CD4-positive, alpha-beta T cell (primary cell): ENCODE measurements around the gene RCAN2. TPM values are rescaled to one million over a fixed set of nuclear protein-coding genes. Genes with fewer than 3 reads are reported as not detected.

Experiments
- ATAC-seq: fragments of 200-7000 bp; cut with Tn5 transposase; one replicate; pipeline ENCODE4 v1.10.0; 2022; ENCODE audit warnings: mild to moderate bottlenecking; ENCODE audit not compliant: poor library complexity
- CTCF ChIA-PET: fragments of 350-600 bp; sonication (Branson Sonifier 250); formaldehyde crosslinking; loops from one replicate; lab custom pipeline; 2021; ENCODE audit warnings: antibody characterized with exemption, inconsistent platforms; lab: Charles Lee
- POLR2A ChIA-PET: fragments of 350-600 bp; sonication (Branson Sonifier 250); formaldehyde crosslinking; loops from one replicate; lab custom pipeline; 2021; ENCODE audit warnings: antibody characterized with exemption, inconsistent platforms; lab: Charles Lee
- DNase-seq, 14 experiments: peaks; one replicate each; pipeline ENCODE4 v3.0.0-alpha.2; 2013 to 2020; ENCODE audit warnings: mixed read lengths in 2 of 14
- H3K27ac ChIP-seq, 2 donors: one replicate each; pipeline versions ENCODE4 v1.5.1 to v1.7.0; 2013; ENCODE audit warnings: low read length in 2 of 2, low read depth in 1 of 2, mild to moderate bottlenecking in 1 of 2
- H3K27me3 ChIP-seq, 2 experiments: 1 replicate in 1 of 2; 2 replicates in 1 of 2; pipeline versions ENCODE4 v1.6.1 to v1.7.0; 2013; ENCODE audit warnings: low read length in 2 of 2, control low read depth in 1 of 2, mild to moderate bottlenecking in 1 of 2, moderate library complexity in 1 of 2; ENCODE audit not compliant: insufficient read depth in 2 of 2, control insufficient read depth in 1 of 2
- H3K36me3 ChIP-seq: one replicate; pipeline ENCODE4 v1.6.1; 2013; ENCODE audit warnings: low read length, control low read depth; ENCODE audit not compliant: insufficient read depth
- H3K4me1 ChIP-seq: one replicate; pipeline ENCODE4 v1.6.1; 2013; ENCODE audit warnings: low read length, control low read depth; ENCODE audit not compliant: insufficient read depth
- H3K4me3 ChIP-seq: one replicate; pipeline ENCODE4 v1.5.1; 2013; ENCODE audit warnings: mild to moderate bottlenecking, low read length, moderate library complexity
- H3K9me3 ChIP-seq, 2 experiments: 1 replicate in 1 of 2; 2 replicates in 1 of 2; pipeline versions ENCODE4 v1.6.1 to v1.7.0; 2013; ENCODE audit warnings: low read length in 2 of 2, mild to moderate bottlenecking in 2 of 2, control low read depth in 1 of 2, moderate library complexity in 1 of 2; ENCODE audit not compliant: control insufficient read depth in 1 of 2, insufficient read depth in 1 of 2
- H3K27ac Mint-ChIP-seq: one replicate; pipeline ENCODE4 v1.8.0; 2020; ENCODE audit warnings: mixed read lengths
- H3K27me3 Mint-ChIP-seq: one replicate; pipeline ENCODE4 v1.8.0; 2021; ENCODE audit warnings: mixed read lengths
- H3K36me3 Mint-ChIP-seq: one replicate; pipeline ENCODE4 v1.8.0; 2021; ENCODE audit warnings: low read depth, mixed read lengths
- H3K4me1 Mint-ChIP-seq: one replicate; pipeline ENCODE4 v1.8.0; 2021; ENCODE audit warnings: low read depth, mixed read lengths
- H3K4me3 Mint-ChIP-seq: one replicate; pipeline ENCODE4 v1.8.0; 2020; ENCODE audit warnings: mild to moderate bottlenecking, mixed read lengths
- H3K9me3 Mint-ChIP-seq: one replicate; pipeline ENCODE4 v1.8.0; 2020; ENCODE audit warnings: mixed read lengths
- CTCF ChIP-seq: fragments of 200-600 bp; IDR thresholded peaks from one replicate; pipeline ENCODE4 v1.8.0; 2022; ENCODE audit warnings: antibody characterized with exemption, mild to moderate bottlenecking
- intact Hi-C, 2 experiments: fragments of 100-400 bp; cut with DNase I in 1 of 2; cut with micrococcal nuclease in 1 of 2; formaldehyde crosslinking; loops; one replicate each; pipeline versions ENCODE4 v1.15.1 to v1.9.0; 2023 to 2025; cut with DNase I, micrococcal nuclease
- total RNA-seq, 174 experiments: library from RNA in 2 of 174; stranded (reverse) in 2 of 174; gene quantifications; one replicate each; pipeline ENCODE4 v1.2.3 and lab custom pipeline; 2021 to 2026

Gene RCAN2
- total RNA-seq, 2 experiments from 2014 or later: not detected

GRCh38 chr6:46367354-46368168 lies 123.7 kb downstream of the RCAN2 start:
- no peaks in the 10 kb centered on the region for H3K27me3 ChIP-seq
- H3K27ac ChIP-seq: no peak overlapping the region
- no peaks in the 10 kb centered on the region for H3K36me3 Mint-ChIP-seq
- H3K9me3 Mint-ChIP-seq: no peaks in the 10 kb centered on the region
- ChIA-PET POLR2A (no interaction called here), CTCF (interaction anchor here (1.0 to 1.6 kb wide), 2 partner anchors 9 to 12 kb away, joined by 3 to 5 read pairs; no protein-coding TSS in a partner anchor)
- no peak overlapping the region for H3K4me3 ChIP-seq
- ATAC-seq: no peak
- no peak overlapping the region for H3K27ac Mint-ChIP-seq
- no peak for TF ChIP-seq CTCF
- H3K4me3 Mint-ChIP-seq: no peak overlapping the region
- no peaks in the 10 kb centered on the region for H3K4me1 ChIP-seq
- no peaks in the 10 kb centered on the region for H3K27me3 Mint-ChIP-seq
- no peaks in the 10 kb centered on the region for H3K36me3 ChIP-seq
- intact Hi-C loops: no loop called here
- H3K4me1 Mint-ChIP-seq: no peaks in the 10 kb centered on the region
- DNase-seq: no peak
- no peaks in the 10 kb centered on the region for H3K9me3 ChIP-seq

- Mint-ChIP-seq H3K9me3 (no peaks in the 10 kb centered on the region), H3K4me1 (no peaks in the 10 kb centered on the region), H3K36me3 (no peaks in the 10 kb centered on the region), H3K4me3 (no peak overlapping the region), H3K27me3 (no peaks in the 10 kb centered on the region), H3K27ac (no peak overlapping the region)
- no peak for ATAC-seq
- H3K9me3 ChIP-seq: no peaks in the 10 kb centered on the region
- CTCF ChIA-PET: no interaction called here
- no peaks in the 10 kb centered on the region for H3K4me1 ChIP-seq
- intact Hi-C loops: no loop called here
- no peaks in the 10 kb centered on the region for H3K36me3 ChIP-seq
- POLR2A ChIA-PET: no interaction called here
- no peaks in the 10 kb centered on the region for H3K27me3 ChIP-seq
- no peak overlapping the region for H3K4me3 ChIP-seq
- TF ChIP-seq CTCF: no peak
- H3K27ac ChIP-seq: no peak overlapping the region
- no peak for DNase-seq
Measured at GRCh38 chr6:46366190-46366900, 124.9 kb downstream of the RCAN2 start.

GRCh38 chr6:46357591-46357990 lies 133.7 kb downstream of the RCAN2 start:
- H3K4me3 ChIP-seq: no peak overlapping the region
- CTCF ChIA-PET: no interaction called here

More at GRCh38 chr6:46357591-46357990, 133.7 kb downstream of the RCAN2 start:
- Mint-ChIP-seq H3K4me1 (no peaks in the 10 kb centered on the region), H3K4me3 (no peak overlapping the region), H3K36me3 (no peaks in the 10 kb centered on the region), H3K27me3 (no peaks in the 10 kb centered on the region), H3K9me3 (no peaks in the 10 kb centered on the region), H3K27ac (no peak overlapping the region)
- POLR2A ChIA-PET: no interaction called here
- no peaks in the 10 kb centered on the region for H3K4me1 ChIP-seq
- no peaks in the 10 kb centered on the region for H3K36me3 ChIP-seq
- no peak overlapping the region for H3K27ac ChIP-seq
- H3K9me3 ChIP-seq: no peaks in the 10 kb centered on the region
- DNase-seq: no peak
- no peak for TF ChIP-seq CTCF
- ATAC-seq: no peak
- intact Hi-C loops: no loop called here
- no peaks in the 10 kb centered on the region for H3K27me3 ChIP-seq
